Naive thymus-derived CD4-positive, alpha-beta T cell (primary cell): Measurements from ENCODE around the gene MMP21. TPM values are rescaled to one million over a fixed set of nuclear protein-coding genes. Genes with fewer than 3 reads are reported as not detected.
A peak's percentile ranks its signal among the peaks of the same experiment; 100 is the strongest.

ENCODE experiments used
- ATAC-seq: fragments of 150-1000 bp; cut with Tn5 transposase; 2 replicates; pipeline ENCODE4 v1.10.0; 2021; ENCODE audit warnings: mild to moderate bottlenecking, moderate library complexity
- CTCF ChIA-PET: fragments of 350-600 bp; sonication (Branson Sonifier 250); formaldehyde crosslinking; loops from one replicate; lab custom pipeline; 2021; ENCODE audit warnings: antibody characterized with exemption; lab: Charles Lee
- POLR2A ChIA-PET: fragments of 350-600 bp; sonication (Branson Sonifier 250); formaldehyde crosslinking; loops from one replicate; lab custom pipeline; 2021; ENCODE audit warnings: antibody characterized with exemption, inconsistent platforms; lab: Charles Lee
- DNase-seq, 9 donors: peaks; one replicate each; pipeline versions ENCODE4 v3.0.0 to v3.0.0-alpha.2; 2020 to 2022; ENCODE audit warnings: mixed read lengths in 1 of 9
- H3K27ac ChIP-seq: one replicate; pipeline ENCODE4 v1.7.0; 2013; ENCODE audit warnings: mild to moderate bottlenecking, low read depth, low read length, moderate library complexity
- H3K27me3 ChIP-seq, 2 donors: one replicate each; pipeline ENCODE4 v1.7.0; 2013; ENCODE audit warnings: low read length in 2 of 2, mild to moderate bottlenecking in 2 of 2, moderate library complexity in 2 of 2; ENCODE audit not compliant: control insufficient read depth in 2 of 2, insufficient read depth in 2 of 2
- H3K36me3 ChIP-seq, 3 experiments: 1 replicate in 2 of 3; 2 replicates in 1 of 3; pipeline ENCODE4 v1.7.0; 2013; ENCODE audit warnings: low read length in 3 of 3, mild to moderate bottlenecking in 3 of 3, moderate library complexity in 1 of 3; ENCODE audit not compliant: insufficient read depth in 3 of 3, control insufficient read depth in 2 of 3
- H3K4me1 ChIP-seq, 2 donors: one replicate each; pipeline ENCODE4 v1.7.0; 2013; ENCODE audit warnings: low read length in 2 of 2, mild to moderate bottlenecking in 2 of 2, moderate library complexity in 1 of 2; ENCODE audit not compliant: control insufficient read depth in 2 of 2, insufficient read depth in 2 of 2
- H3K4me3 ChIP-seq: 2 replicates; pipeline ENCODE4 v1.7.0; 2013; ENCODE audit warnings: mild to moderate bottlenecking, low read length
- H3K9me3 ChIP-seq, 3 experiments: 1 replicate in 2 of 3; 2 replicates in 1 of 3; pipeline ENCODE4 v1.7.0; 2013; ENCODE audit warnings: low read length in 3 of 3; ENCODE audit not compliant: control insufficient read depth in 2 of 3
- H3K27ac Mint-ChIP-seq, 9 donors: one replicate each; pipeline ENCODE4 v1.8.0; 2020 to 2022; ENCODE audit warnings: mixed read lengths in 9 of 9, mild to moderate bottlenecking in 8 of 9, moderate library complexity in 5 of 9, inconsistent platforms in 2 of 9
- H3K27me3 Mint-ChIP-seq, 5 donors: one replicate each; pipeline ENCODE4 v1.8.0; 2021 to 2022; ENCODE audit warnings: mixed read lengths in 5 of 5, mild to moderate bottlenecking in 1 of 5
- H3K36me3 Mint-ChIP-seq, 5 donors: one replicate each; pipeline ENCODE4 v1.8.0; 2020 to 2022; ENCODE audit warnings: mixed read lengths in 5 of 5, mild to moderate bottlenecking in 3 of 5, inconsistent platforms in 1 of 5
- H3K4me1 Mint-ChIP-seq, 7 donors: one replicate each; pipeline ENCODE4 v1.8.0; 2020 to 2022; ENCODE audit warnings: mixed read lengths in 7 of 7, mild to moderate bottlenecking in 3 of 7, inconsistent platforms in 1 of 7
- H3K4me3 Mint-ChIP-seq, 10 donors: one replicate each; pipeline ENCODE4 v1.8.0; 2020 to 2022; ENCODE audit warnings: mild to moderate bottlenecking in 10 of 10, mixed read lengths in 10 of 10, moderate library complexity in 6 of 10, inconsistent platforms in 2 of 10
- H3K9me3 Mint-ChIP-seq, 11 donors: one replicate each; pipeline ENCODE4 v1.8.0; 2020 to 2022; ENCODE audit warnings: mixed read lengths in 11 of 11, mild to moderate bottlenecking in 4 of 11, inconsistent platforms in 1 of 11, moderate library complexity in 1 of 11
- intact Hi-C, 2 donors: fragments of 100-400 bp; cut with micrococcal nuclease; formaldehyde crosslinking; loops; one replicate each; pipeline ENCODE4 v1.15.1; 2023
- polyA plus RNA-seq, 2 donors: library from polyadenylated mRNA; unstranded; fragments of 300-500 nt; fragmentation: Illumina TruSeq; gene quantifications; one replicate each; pipeline ENCODE4 v1.2.3, GENCODE V29; 2021
- total RNA-seq, 6 experiments: library from RNA in 5 of 6; stranded (reverse) in 5 of 6; gene quantifications; 1 replicate in 5 of 6; 2 replicates in 1 of 6; pipeline ENCODE4 v1.2.3 and lab custom pipeline; 2021 to 2026

The MMP21 gene
- under 1 TPM; 0.29 to 0.84 (median 0.40) TPM for total RNA-seq
- not detected for polyA plus RNA-seq
- total RNA-seq (lab: John Stamatoyannopoulos, UW): not detected

GRCh38 chr10:125775491-125776106, at the start of gene MMP21:
MMP21 (minus strand) TSS chr10:125775821; CDS start chr10:125775821, 0 bp downstream.
- Histone ChIP-seq H3K36me3 (no peaks in the 10 kb centered on the region), H3K4me1 (no peaks in the 10 kb centered on the region), H3K27ac (no peak within 1 kb of the TSS), H3K9me3 (no peaks in the 10 kb centered on the region), H3K4me3 (no peak within 1 kb of the TSS), H3K27me3 (no peaks in the 10 kb centered on the region)
- Mint-ChIP-seq H3K27ac (no peak within 1 kb of the TSS), H3K9me3 (peaks cover 0 to 2% (median 0%) of the 10 kb centered on the region in 11 donors), H3K36me3 (no peaks in the 10 kb centered on the region), H3K4me1 (peaks cover 0 to 6% (median 0%) of the 10 kb centered on the region in 7 donors), H3K27me3 (peaks cover 0 to 12% (median 4%) of the 10 kb centered on the region in 5 donors), H3K4me3 (no peak within 1 kb of the TSS)
- POLR2A ChIA-PET: no interaction called here
- DNase-seq (no peak), ATAC-seq (peak; percentile 10)
- CTCF ChIA-PET: no interaction called here
- intact Hi-C loops: no loop called here

GRCh38 chr10:125824736-125825135, 49.1 kb upstream of the MMP21 start:
- Mint-ChIP-seq H3K4me1 (peaks cover 13 to 44% (median 22%) of the 10 kb centered on the region in 7 donors), H3K36me3 (peaks cover 6 to 17% (median 9%) of the 10 kb centered on the region in 5 donors), H3K9me3 (no peaks in the 10 kb centered on the region), H3K4me3 (no peak overlapping the region), H3K27ac (no peak overlapping the region), H3K27me3 (no peaks in the 10 kb centered on the region)
- H3K27ac ChIP-seq: peak overlapping the region; percentile 76
- ATAC-seq (no peak), DNase-seq (no peak)
- intact Hi-C loops: loop anchor here (5.0 kb wide), 2 partner anchors 907 to 1022 kb away; partner anchors contain the start of gene ABRAXAS2 (in 1 of the 2)
- peak overlapping the region; percentile 97 for H3K4me3 ChIP-seq
- peaks cover 0 to 32% (median 7%) of the 10 kb centered on the region in 3 experiments for H3K36me3 ChIP-seq
- POLR2A ChIA-PET: no interaction called here
- no peaks in the 10 kb centered on the region for H3K9me3 ChIP-seq
- no peaks in the 10 kb centered on the region for H3K27me3 ChIP-seq
- CTCF ChIA-PET: no interaction called here
- peaks cover 11 to 21% of the 10 kb centered on the region in 2 donors for H3K4me1 ChIP-seq

- intact Hi-C loops: loop anchor here (1.0 to 5.0 kb wide), 6 partner anchors 73 to 1405 kb away; partner anchors contain the start of genes EDRF1 (in 2 of the 2), FANK1 (in 2 of the 2), ABRAXAS2 (in 1 of the 2) and OAT (in 1 of the 2)
- peaks cover 11 to 21% of the 10 kb centered on the region in 2 donors for H3K4me1 ChIP-seq
Observed at GRCh38 chr10:125823663-125824251, 48.1 kb upstream of the MMP21 start.

GRCh38 chr10:125822878-125823662, 47.4 kb upstream of the MMP21 start, which contains the start of the genes BCCIP and UROS:
BCCIP (plus strand) TSS chr10:125823546; CDS start chr10:125823558, 12 bp downstream.
UROS (minus strand) TSS chr10:125823258; CDS start chr10:125816499, 6,759 bp downstream.
- Histone ChIP-seq H3K27me3 (no peaks in the 10 kb centered on the region), H3K36me3 (peaks cover 0 to 15% (median 0%) of the 10 kb centered on the region in 3 experiments), H3K4me3 (peak within 1 kb of the TSS; percentile 97), H3K9me3 (no peaks in the 10 kb centered on the region), H3K27ac (peak within 1 kb of the TSS; percentile 76), H3K4me1 (peaks cover 11 to 21% of the 10 kb centered on the region in 2 donors)
- peak within 1 kb of the TSS in 6 of 10 donors; percentile 85 to 89 (median 87) for H3K4me3 Mint-ChIP-seq
- H3K9me3 Mint-ChIP-seq: no peaks in the 10 kb centered on the region
- ATAC-seq (peak; percentile 92), DNase-seq (peak; percentile 88 to 98 (median 94))
- no peaks in the 10 kb centered on the region for H3K27me3 Mint-ChIP-seq
- intact Hi-C loops: loop anchor here (1.0 to 5.0 kb wide), 6 partner anchors 73 to 1404 kb away; partner anchors contain the start of genes EDRF1 (in 2 of the 2), FANK1 (in 2 of the 2), ABRAXAS2 (in 1 of the 2) and OAT (in 1 of the 2)
- ChIA-PET POLR2A (interaction anchor here (0.7 to 1.4 kb wide), 6 partner anchors 9 to 906 kb away, joined by 3 to 9 read pairs (median 3); partner anchors contain the start of gene EDRF1), CTCF (interaction anchor here (0.5 kb wide), 1 partner anchor 9 kb away, joined by 8 read pairs; no protein-coding TSS in a partner anchor)
- H3K4me1 Mint-ChIP-seq: peaks cover 3 to 33% (median 22%) of the 10 kb centered on the region in 7 donors
- H3K36me3 Mint-ChIP-seq: peaks cover 2 to 3% (median 3%) of the 10 kb centered on the region in 5 donors
- peak within 1 kb of the TSS in 8 of 9 donors; percentile 16 to 88 (median 80) for H3K27ac Mint-ChIP-seq

More at GRCh38 chr10:125823663-125824251, 48.1 kb upstream of the MMP21 start:
- Mint-ChIP-seq H3K36me3 (peaks cover 6 to 9% (median 7%) of the 10 kb centered on the region in 5 donors), H3K9me3 (no peaks in the 10 kb centered on the region), H3K4me1 (peaks cover 7 to 37% (median 22%) of the 10 kb centered on the region in 7 donors), H3K4me3 (no peak overlapping the region), H3K27ac (no peak overlapping the region), H3K27me3 (no peaks in the 10 kb centered on the region)
- H3K4me3 ChIP-seq: peak overlapping the region; percentile 97
- DNase-seq: peak in 2 of 9 donors; percentile 1 to 37
- no peak for ATAC-seq
- POLR2A ChIA-PET: interaction anchor here (0.7 to 1.4 kb wide), 6 partner anchors 8 to 907 kb away, joined by 3 to 9 read pairs (median 3); partner anchors contain the start of gene EDRF1
- no peaks in the 10 kb centered on the region for H3K27me3 ChIP-seq
- peaks cover 0 to 22% (median 1%) of the 10 kb centered on the region in 3 experiments for H3K36me3 ChIP-seq
- peak overlapping the region; percentile 76 for H3K27ac ChIP-seq
- H3K9me3 ChIP-seq: no peaks in the 10 kb centered on the region
- CTCF ChIA-PET: interaction anchor here (0.5 kb wide), 1 partner anchor 8 kb away, joined by 8 read pairs; no protein-coding TSS in a partner anchor

GRCh38 chr10:125820701-125821100, 45.1 kb upstream of the MMP21 start:
- DNase-seq: no peak
- H3K36me3 ChIP-seq: peaks cover 0 to 10% (median 0%) of the 10 kb centered on the region in 3 experiments
- H3K9me3 ChIP-seq: no peaks in the 10 kb centered on the region
- Mint-ChIP-seq H3K9me3 (no peaks in the 10 kb centered on the region), H3K36me3 (peaks cover 0 to 1% (median 0%) of the 10 kb centered on the region in 5 donors), H3K27me3 (no peaks in the 10 kb centered on the region), H3K4me1 (peaks cover 0 to 24% (median 14%) of the 10 kb centered on the region in 7 donors), H3K27ac (peak overlapping the region in 6 of 9 donors; percentile 4 to 83 (median 22)), H3K4me3 (peak overlapping the region in 5 of 10 donors; percentile 3 to 87 (median 75))
- POLR2A ChIA-PET: interaction anchor here (0.8 to 1.6 kb wide), 2 partner anchors 9 to 10 kb away, joined by 3 to 4 read pairs; no protein-coding TSS in a partner anchor
- H3K27ac ChIP-seq: no peak overlapping the region
- no peak for ATAC-seq
- CTCF ChIA-PET: no interaction called here
- H3K4me1 ChIP-seq: peaks cover 11 to 21% of the 10 kb centered on the region in 2 donors
- no peaks in the 10 kb centered on the region for H3K27me3 ChIP-seq
- no peak overlapping the region for H3K4me3 ChIP-seq
- intact Hi-C loops: loop anchor here (5.0 kb wide), 2 partner anchors 903 to 1018 kb away; partner anchors contain the start of gene ABRAXAS2 (in 1 of the 2)
